GM19035 (cell line): ENCODE data around the gene ART5.
"Not testable (repeated sequence)": the region's sequence is repeated elsewhere in the genome, so short reads cannot be mapped to it uniquely, and the experiment has no call there.

Experiments used
- ATAC-seq: cut with Tn5 transposase; IDR thresholded peaks from one replicate; pipeline ENCODE4 v1.9.1; 2021; ENCODE audit not compliant: unreplicated experiment

The ART5 gene

DNA sequence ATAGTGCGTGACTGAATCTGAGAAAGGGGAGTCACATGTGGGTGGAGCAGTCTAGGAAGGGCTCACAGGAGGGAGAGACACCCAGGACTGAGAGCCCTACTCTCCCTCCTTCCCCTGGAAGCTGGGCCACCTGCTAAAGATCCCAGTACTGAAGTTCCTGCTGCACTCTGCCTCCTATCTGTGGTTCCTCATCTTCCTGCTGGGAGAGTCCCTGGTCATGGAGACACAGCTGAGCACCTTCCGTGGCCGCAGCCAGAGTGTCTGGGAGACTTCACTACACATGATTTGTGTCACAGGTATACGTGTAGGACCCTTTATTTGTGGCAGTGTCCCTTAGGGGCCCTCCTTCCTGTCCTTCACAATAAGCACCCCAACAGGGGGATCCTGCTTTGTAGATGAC, 19.3 kb downstream of the ART5 start:
- ATAC-seq = no peak

DNA sequence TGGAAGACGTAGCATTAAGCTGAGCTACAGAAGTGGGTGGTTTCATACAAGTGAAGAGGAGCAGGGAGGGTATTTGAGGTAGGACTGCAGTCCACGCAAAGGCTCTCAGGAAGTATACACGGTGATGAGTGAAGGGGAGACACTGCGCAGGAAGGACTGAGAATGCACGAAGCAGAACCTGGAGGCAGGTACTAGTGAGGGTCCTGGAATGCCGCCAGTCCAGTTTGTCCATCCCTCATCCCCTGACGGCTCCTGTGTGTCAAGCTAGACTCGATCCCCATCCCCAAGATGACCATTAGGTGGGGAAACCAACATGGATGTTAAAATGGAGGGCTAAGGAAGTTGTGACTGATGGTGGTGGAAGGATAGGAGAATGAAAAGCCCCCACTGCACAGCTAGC, 23.8 kb downstream of the ART5 start:
- no peak for ATAC-seq

GRCh38 chr11:3616721-3617460, 24.9 kb downstream of the ART5 start:
- no peak for ATAC-seq

GRCh38 chr11:3615998-3616397, 25.8 kb downstream of the ART5 start:
- no peak for ATAC-seq

GRCh38 chr11:3614742-3615171, 27.0 kb downstream of the ART5 start:
- no peak for ATAC-seq

GRCh38 chr11:3613998-3614741, 27.6 kb downstream of the ART5 start:
- ATAC-seq = no peak

GRCh38 chr11:3611976-3612678, 29.7 kb downstream of the ART5 start:
- no peak for ATAC-seq

DNA sequence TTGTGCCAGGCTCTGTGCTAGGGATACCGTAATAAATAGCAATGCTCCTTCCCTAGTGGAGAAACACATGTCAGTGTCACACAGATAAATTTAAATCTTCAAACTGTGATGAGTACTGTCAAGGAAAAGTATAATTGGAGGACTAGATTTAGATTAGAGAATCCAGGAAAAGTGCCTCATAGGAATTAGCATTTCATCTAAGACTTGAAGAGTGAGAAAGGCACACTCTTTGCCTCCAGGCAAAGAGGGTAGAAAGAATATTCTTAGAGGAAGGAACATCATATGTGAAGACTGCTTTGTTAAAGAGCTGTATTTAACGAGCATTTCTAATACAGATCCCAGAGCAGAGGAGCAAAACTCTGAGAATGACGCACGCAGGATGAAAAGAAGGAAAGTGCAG, 30.9 kb downstream of the ART5 start:
- no peak for ATAC-seq

GRCh38 chr11:3609416-3610265, 32.2 kb downstream of the ART5 start:
- ATAC-seq = no peak

DNA sequence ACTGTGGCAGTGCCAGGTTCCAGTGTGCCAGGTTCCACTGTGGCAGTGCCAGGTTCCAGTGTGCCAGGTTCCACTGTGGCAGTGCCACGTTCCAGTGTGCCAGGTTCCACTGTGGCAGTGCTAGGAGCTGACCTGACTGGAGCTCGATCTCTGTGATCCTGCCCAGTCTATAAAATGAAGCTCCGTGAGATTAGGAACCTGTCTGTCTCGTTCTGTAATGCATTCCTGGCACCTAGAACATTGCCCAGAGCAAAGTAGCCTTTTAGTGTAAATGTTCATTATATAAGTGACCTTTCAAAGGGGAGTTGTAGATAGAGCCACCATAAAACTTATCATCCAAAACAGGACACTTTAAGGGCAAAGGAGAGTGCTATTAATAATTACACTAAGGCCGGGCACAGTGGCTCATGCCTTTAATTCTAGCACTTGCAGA, 36.0 kb downstream of the ART5 start:
- ATAC-seq = no peak

DNA sequence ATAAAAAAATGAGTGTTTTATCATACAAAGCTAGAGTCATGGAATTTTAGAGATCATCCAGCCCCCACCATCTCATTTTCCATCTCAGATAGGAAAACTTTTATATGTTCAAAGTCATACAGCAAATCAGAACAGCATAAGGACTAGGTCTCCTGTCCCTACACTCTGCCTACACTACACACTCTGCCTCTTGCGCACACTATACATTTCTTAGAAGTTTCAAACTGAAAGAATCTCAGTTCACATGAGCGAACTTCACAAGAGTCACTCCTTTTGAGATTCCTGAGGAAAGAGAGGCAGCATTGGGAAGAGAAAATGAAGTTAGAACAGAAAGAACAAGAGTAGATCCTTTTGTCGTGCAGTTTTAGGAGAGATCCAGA, 36.5 kb downstream of the ART5 start:
- no peak for ATAC-seq

- ATAC-seq = no peak
Measured at GRCh38 chr11:3604167-3604566, 37.6 kb downstream of the ART5 start.

DNA sequence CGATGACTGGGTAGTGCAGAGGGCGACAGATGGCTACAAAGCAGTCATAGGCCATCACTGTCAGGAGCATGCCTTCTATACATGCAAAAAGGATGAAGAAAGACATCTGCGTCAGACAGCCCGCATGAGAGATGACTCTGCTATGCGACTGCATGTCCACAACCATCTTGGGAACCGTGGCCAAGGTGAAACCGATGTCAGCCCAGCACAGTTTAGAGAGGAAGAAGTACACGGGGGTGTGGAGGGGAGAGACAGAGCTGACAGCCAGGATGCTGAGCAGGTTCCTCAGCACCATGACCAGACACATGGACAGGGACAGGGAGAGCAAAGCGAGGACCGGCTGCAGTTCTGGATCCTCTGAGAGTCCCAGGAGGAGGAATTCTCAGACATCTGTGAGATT, 41.6 kb downstream of the ART5 start:
- not testable (repeated sequence) for ATAC-seq

- not testable (repeated sequence) for ATAC-seq
Measured at GRCh38 chr11:3597743-3598142, 44.0 kb downstream of the ART5 start.

- ATAC-seq = not testable (repeated sequence)
Measured at GRCh38 chr11:3591326-3591725, 50.5 kb downstream of the ART5 start.

DNA sequence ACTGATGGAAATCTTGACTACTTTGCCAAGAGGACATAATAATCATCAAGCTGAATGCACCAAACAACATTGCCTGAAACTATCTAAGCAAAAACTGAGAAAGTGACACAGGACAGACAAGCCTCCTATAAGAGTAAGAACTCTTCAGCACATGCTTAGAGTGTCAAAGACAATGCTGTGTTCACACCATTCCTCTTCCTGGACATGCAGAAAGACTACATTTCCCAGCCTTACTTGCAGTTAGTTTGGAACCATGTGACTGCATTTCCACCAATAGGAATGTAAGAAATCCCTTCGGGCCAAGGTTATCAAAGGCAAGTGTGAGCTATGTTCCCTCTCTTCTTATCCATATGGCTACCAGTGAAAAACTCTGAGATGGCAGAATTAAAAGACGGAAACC, 51.6 kb downstream of the ART5 start:
- ATAC-seq = not testable (repeated sequence)

DNA sequence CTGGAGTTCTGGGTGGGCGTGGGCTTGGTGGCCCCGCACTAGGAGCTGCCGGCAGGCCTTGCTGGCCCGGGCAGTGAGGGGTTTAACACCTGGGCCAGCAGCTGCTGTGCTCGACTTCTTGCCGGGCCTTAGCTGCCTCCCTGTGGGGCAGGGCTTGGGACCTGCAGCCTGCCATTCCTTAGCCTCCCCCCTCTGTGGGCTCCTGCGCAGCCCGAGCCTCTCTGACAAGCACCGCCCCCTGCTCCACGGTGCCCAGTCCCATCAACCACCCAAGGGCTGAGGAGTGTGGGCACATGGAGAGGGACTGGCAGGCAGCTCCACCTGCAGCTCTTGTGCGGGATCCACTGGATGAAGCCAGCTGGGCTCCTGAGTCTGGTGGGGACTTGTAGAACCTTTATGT, 53.0 kb downstream of the ART5 start:
- not testable (repeated sequence) for ATAC-seq
